GM23338 (cell line): ENCODE results near the gene DNAL4. TPM values are rescaled to one million over a fixed set of nuclear protein-coding genes. Genes with fewer than 3 reads are reported as not detected.

ENCODE experiments used
- EZH2 ChIP-seq: fragments of 200-600 bp; sonication (generic); IDR thresholded peaks from one replicate; pipeline ENCODE4 v1.8.0; 2017; ENCODE audit warnings: antibody characterized with exemption, mild to moderate bottlenecking, low read depth; ENCODE audit not compliant: unreplicated experiment
- JUNB ChIP-seq: IDR thresholded peaks from one replicate; pipeline ENCODE4 v1.6.1; 2016; ENCODE audit warnings: antibody characterized with exemption; ENCODE audit not compliant: unreplicated experiment
- ZNF114 ChIP-seq: fragments of 250-450 bp; sonication (Bioruptor Pico); IDR thresholded peaks from 2 replicates; pipeline ENCODE4 v1.5.0; 2020; ENCODE audit warnings: mild to moderate bottlenecking, moderate library complexity
- polyA plus RNA-seq: library from polyadenylated mRNA; unstranded; fragments of >200 nt; fragmentation: Nextera tagmentation; extraction: Ambion mirVana; gene quantifications from 2 replicates; pipeline ENCODE4 v1.2.1, GENCODE V29; 2016
- total RNA-seq: library from RNA; depleted of rRNA; stranded (reverse); fragments of >200 nt; shearing (Covaris generic); gene quantifications from 2 replicates; pipeline ENCODE4 v1.2.3, GENCODE V29; 2014
- TF ChIP-seq, protein P1 (sequence below): fragments of 250-450 bp; sonication (Bioruptor Pico); IDR thresholded peaks from 2 replicates; pipeline ENCODE4 v1.5.0; 2020; ENCODE audit warnings: mild to moderate bottlenecking, moderate library complexity
- TF ChIP-seq, protein P2 (sequence below): IDR thresholded peaks from 2 replicates; pipeline ENCODE4 v1.6.1; 2016; ENCODE audit warnings: antibody characterized with exemption
- TF ChIP-seq, protein P3 (sequence below), 2 experiments: fragments of 200-600 bp in 1 of 2; sonication (generic) in 1 of 2; conservative IDR thresholded peaks; 2 replicates each; pipeline versions ENCODE4 v1.5.1 to v1.6.1; 2016 to 2017; ENCODE audit warnings: antibody characterized with exemption in 2 of 2, low read depth in 2 of 2, mild to moderate bottlenecking in 2 of 2, moderate library complexity in 1 of 2

Gene DNAL4
- total and polyA plus RNA-seq, 2 experiments from 2014 or later = 9.3 to 10.0 TPM

DNA sequence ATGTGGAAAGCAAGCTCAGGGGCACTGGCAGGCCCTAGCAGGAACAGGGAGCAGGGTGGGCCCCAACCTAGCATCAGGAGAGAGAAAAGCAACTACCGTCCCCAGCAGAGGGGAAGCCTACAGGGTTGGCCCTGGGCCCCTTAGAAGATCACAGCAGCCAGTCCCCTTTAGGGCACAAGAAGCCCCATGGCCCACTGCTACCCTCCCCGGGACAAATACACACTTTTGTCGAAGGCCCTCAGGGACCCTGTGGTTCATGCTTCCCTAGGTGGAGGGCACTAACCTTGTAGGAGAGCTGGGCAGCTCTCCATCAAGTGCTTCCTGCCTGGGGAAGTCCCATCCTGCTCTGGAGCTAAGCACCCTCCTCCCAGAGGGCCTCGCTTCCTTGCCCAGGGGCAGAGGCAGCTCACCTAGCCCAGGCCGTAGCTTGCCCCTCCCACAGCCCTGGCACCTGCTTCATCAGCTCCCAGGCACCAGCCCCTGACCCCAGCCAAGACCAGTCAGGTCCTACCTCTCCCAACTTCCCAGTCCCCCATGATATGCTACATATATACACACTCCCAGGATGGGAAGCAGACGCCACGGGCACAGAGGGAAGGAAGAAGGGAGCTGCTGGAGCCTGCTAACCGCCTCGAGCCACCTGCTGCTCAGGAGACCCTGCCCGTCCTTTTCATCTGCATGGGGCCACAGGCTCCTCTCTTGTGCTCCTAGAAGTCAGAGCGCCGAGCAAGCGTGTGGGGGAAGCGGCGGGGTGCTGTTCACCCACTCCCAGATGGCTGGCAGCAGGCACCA is 58.3 kb downstream of the DNAL4 start (continued):
- TF ChIP-seq, protein P1, sequence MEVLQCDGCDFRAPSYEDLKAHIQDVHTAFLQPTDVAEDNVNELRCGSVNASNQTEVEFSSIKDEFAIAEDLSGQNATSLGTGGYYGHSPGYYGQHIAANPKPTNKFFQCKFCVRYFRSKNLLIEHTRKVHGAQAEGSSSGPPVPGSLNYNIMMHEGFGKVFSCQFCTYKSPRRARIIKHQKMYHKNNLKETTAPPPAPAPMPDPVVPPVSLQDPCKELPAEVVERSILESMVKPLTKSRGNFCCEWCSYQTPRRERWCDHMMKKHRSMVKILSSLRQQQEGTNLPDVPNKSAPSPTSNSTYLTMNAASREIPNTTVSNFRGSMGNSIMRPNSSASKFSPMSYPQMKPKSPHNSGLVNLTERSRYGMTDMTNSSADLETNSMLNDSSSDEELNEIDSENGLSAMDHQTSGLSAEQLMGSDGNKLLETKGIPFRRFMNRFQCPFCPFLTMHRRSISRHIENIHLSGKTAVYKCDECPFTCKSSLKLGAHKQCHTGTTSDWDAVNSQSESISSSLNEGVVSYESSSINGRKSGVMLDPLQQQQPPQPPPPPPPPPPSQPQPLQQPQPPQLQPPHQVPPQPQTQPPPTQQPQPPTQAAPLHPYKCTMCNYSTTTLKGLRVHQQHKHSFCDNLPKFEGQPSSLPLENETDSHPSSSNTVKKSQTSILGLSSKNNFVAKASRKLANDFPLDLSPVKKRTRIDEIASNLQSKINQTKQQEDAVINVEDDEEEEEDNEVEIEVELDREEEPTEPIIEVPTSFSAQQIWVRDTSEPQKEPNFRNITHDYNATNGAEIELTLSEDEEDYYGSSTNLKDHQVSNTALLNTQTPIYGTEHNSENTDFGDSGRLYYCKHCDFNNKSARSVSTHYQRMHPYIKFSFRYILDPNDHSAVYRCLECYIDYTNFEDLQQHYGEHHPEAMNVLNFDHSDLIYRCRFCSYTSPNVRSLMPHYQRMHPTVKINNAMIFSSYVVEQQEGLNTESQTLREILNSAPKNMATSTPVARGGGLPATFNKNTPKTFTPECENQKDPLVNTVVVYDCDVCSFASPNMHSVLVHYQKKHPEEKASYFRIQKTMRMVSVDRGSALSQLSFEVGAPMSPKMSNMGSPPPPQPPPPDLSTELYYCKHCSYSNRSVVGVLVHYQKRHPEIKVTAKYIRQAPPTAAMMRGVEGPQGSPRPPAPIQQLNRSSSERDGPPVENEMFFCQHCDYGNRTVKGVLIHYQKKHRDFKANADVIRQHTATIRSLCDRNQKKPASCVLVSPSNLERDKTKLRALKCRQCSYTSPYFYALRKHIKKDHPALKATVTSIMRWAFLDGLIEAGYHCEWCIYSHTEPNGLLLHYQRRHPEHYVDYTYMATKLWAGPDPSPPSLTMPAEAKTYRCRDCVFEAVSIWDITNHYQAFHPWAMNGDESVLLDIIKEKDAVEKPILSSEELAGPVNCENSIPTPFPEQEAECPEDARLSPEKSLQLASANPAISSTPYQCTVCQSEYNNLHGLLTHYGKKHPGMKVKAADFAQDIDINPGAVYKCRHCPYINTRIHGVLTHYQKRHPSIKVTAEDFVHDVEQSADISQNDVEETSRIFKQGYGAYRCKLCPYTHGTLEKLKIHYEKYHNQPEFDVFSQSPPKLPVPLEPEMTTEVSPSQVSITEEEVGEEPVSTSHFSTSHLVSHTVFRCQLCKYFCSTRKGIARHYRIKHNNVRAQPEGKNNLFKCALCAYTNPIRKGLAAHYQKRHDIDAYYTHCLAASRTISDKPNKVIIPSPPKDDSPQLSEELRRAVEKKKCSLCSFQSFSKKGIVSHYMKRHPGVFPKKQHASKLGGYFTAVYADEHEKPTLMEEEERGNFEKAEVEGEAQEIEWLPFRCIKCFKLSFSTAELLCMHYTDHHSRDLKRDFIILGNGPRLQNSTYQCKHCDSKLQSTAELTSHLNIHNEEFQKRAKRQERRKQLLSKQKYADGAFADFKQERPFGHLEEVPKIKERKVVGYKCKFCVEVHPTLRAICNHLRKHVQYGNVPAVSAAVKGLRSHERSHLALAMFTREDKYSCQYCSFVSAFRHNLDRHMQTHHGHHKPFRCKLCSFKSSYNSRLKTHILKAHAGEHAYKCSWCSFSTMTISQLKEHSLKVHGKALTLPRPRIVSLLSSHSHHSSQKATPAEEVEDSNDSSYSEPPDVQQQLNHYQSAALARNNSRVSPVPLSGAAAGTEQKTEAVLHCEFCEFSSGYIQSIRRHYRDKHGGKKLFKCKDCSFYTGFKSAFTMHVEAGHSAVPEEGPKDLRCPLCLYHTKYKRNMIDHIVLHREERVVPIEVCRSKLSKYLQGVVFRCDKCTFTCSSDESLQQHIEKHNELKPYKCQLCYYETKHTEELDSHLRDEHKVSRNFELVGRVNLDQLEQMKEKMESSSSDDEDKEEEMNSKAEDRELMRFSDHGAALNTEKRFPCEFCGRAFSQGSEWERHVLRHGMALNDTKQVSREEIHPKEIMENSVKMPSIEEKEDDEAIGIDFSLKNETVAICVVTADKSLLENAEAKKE (CRISPR knock-in tag) = no peak
- TF ChIP-seq EZH2 (no peak), ZNF114 (CRISPR knock-in tag) (no peak), JUNB (no peak)
- TF ChIP-seq, protein P2, sequence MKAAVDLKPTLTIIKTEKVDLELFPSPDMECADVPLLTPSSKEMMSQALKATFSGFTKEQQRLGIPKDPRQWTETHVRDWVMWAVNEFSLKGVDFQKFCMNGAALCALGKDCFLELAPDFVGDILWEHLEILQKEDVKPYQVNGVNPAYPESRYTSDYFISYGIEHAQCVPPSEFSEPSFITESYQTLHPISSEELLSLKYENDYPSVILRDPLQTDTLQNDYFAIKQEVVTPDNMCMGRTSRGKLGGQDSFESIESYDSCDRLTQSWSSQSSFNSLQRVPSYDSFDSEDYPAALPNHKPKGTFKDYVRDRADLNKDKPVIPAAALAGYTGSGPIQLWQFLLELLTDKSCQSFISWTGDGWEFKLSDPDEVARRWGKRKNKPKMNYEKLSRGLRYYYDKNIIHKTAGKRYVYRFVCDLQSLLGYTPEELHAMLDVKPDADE = no peak
- TF ChIP-seq, protein P3, sequence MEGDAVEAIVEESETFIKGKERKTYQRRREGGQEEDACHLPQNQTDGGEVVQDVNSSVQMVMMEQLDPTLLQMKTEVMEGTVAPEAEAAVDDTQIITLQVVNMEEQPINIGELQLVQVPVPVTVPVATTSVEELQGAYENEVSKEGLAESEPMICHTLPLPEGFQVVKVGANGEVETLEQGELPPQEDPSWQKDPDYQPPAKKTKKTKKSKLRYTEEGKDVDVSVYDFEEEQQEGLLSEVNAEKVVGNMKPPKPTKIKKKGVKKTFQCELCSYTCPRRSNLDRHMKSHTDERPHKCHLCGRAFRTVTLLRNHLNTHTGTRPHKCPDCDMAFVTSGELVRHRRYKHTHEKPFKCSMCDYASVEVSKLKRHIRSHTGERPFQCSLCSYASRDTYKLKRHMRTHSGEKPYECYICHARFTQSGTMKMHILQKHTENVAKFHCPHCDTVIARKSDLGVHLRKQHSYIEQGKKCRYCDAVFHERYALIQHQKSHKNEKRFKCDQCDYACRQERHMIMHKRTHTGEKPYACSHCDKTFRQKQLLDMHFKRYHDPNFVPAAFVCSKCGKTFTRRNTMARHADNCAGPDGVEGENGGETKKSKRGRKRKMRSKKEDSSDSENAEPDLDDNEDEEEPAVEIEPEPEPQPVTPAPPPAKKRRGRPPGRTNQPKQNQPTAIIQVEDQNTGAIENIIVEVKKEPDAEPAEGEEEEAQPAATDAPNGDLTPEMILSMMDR (conservative IDR thresholded peaks at IDR 0.05; ENCODE audit: low read depth in 2 of 2) = no peak
